KOPT-K1 (cell line): ENCODE results near the gene RALB.

ENCODE experiments used
- H3K27ac ChIP-seq: fragments of 200-600 bp; sonication (generic); 2 replicates; pipeline ENCODE4 v1.5.1; 2016; ENCODE audit warnings: antibody characterized with exemption, mild to moderate bottlenecking, low read depth, low read length; ENCODE audit not compliant: poor library complexity, severe bottlenecking
- H3K36me3 ChIP-seq: fragments of 200-600 bp; sonication (generic); 2 replicates; pipeline ENCODE4 v1.5.1; 2017; ENCODE audit warnings: antibody characterized with exemption, mild to moderate bottlenecking, low read length, moderate library complexity; ENCODE audit not compliant: insufficient read depth
- H3K9me3 ChIP-seq: fragments of 200-600 bp; sonication (generic); 2 replicates; pipeline ENCODE4 v1.5.1; 2017; ENCODE audit warnings: antibody characterized with exemption, low read length, mild to moderate bottlenecking; ENCODE audit not compliant: insufficient read depth, poor library complexity, severe bottlenecking

RALB gene

GRCh38 chr2:120221616-120222015 lies 31.0 kb upstream of the RALB start:
- Histone ChIP-seq H3K36me3 (peaks cover 45% of the 10 kb centered on the region), H3K9me3 (no peaks in the 10 kb centered on the region), H3K27ac (no peak overlapping the region)

GRCh38 chr2:120222186-120223033 lies 30.2 kb upstream of the RALB start:
- Histone ChIP-seq H3K36me3 (peaks cover 45% of the 10 kb centered on the region), H3K27ac (peak overlapping the region; percentile 91), H3K9me3 (no peaks in the 10 kb centered on the region)

GRCh38 chr2:120223034-120223912 lies 29.4 kb upstream of the RALB start, which contains the start of gene TMEM185B:
Gene TMEM185B, minus strand, starts transcription at chr2:120223400. Its CDS starts 424 bp downstream, at chr2:120222976.
- Histone ChIP-seq H3K36me3 (peaks cover 42% of the 10 kb centered on the region), H3K9me3 (no peaks in the 10 kb centered on the region)

DNA sequence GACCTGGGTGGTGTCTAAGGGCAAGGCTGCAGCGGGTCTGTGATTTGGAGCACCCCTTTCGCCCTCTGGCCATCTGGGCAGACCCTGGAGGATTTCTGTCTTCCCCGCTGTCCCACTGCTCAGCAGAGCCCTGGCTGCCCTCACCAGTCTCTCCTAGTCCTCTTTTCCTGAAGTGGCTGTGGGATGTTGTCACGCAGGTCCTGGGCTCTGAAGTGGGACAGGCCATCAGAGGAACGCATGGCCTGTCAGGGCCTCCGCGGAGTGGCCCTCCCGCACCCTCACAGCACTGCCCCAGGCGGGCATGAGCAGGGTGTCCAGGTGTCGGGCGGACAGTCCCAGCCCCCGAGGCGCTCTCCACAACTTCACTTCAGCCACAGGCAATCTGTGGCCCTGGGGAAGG lies 28.4 kb upstream of the RALB start:
- Histone ChIP-seq H3K36me3 (peaks cover 32% of the 10 kb centered on the region), H3K9me3 (no peaks in the 10 kb centered on the region), H3K27ac (peak overlapping the region; percentile 91)

More at GRCh38 chr2:120223034-120223912, 29.4 kb upstream of the RALB start, which contains the start of gene TMEM185B:
- peak within 1 kb of the TSS; percentile 91 for H3K27ac ChIP-seq

GRCh38 chr2:120224735-120225548 lies 27.7 kb upstream of the RALB start:
- Histone ChIP-seq H3K27ac (no peak overlapping the region), H3K36me3 (peaks cover 25% of the 10 kb centered on the region), H3K9me3 (no peaks in the 10 kb centered on the region)

- H3K36me3 ChIP-seq, result peaks cover 18% of the 10 kb centered on the region
- no peaks in the 10 kb centered on the region for H3K9me3 ChIP-seq
- no peak overlapping the region for H3K27ac ChIP-seq
Measured at GRCh38 chr2:120225549-120226065, 27.0 kb upstream of the RALB start.

GRCh38 chr2:120226316-120226715 lies 26.3 kb upstream of the RALB start:
- Histone ChIP-seq H3K36me3 (peaks cover 11% of the 10 kb centered on the region), H3K9me3 (no peaks in the 10 kb centered on the region), H3K27ac (no peak overlapping the region)

DNA sequence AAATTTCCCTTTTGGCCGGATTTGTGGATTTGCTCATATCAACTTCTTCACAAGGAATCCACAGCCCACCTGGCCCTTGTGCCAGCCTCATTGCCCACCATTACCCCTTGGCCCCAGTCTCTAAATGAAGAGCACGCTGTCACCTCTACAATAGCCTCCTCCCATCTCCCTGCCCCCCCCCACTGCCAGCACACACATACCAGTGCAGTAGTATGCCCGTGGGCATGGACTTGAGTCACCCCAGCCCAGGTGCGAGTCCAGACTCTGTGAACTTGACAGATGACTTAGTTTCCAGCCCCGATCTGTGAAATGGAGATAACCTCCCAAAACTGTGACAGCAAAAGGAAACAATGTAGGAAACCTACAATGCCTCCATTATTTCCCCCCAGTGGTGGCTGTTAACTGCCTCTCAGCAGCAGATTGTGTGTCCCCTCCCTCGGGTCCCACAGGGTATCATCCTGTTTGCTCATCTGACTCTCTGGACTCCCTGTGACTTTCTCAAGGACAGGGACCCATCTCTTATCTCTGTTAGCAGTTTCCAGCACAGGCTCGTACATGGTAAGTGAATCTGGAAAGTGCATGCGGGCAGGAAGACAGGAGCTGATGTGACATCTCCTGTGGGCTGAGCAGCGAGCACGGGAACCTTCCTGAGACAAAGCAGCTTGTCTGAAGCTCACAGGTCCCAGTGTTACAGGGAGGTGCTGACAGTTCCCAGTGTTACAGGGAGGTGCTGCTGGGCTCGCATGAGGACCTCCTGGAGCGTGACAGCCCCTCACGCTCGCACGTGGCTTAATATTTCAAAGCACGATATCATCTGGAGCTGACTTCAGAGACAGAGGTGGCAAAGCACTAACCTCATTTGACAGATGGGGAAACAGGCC lies 25.3 kb upstream of the RALB start:
- Histone ChIP-seq H3K9me3 (no peaks in the 10 kb centered on the region), H3K36me3 (peaks cover 1% of the 10 kb centered on the region; the same call in 1 of the 2 replicates), H3K27ac (peak overlapping the region; percentile 59)

DNA sequence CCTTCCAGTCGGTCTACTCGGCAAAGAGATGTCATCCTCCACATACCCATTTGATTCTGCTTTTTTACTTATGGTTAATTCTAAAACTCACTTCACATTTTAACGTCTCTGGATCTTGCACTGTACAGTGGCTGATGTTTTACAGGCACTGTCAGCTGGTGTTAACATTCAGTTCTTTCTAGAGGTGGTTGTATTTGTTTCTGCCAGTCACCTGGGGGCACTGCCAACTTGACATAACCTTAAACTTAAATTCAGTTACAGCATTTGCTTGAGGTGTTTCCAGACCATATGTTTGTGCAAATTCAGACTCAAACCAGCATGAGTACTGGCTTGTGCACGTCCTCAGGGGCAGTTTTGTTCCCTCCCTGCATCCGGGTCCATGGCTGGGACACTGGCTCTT lies 24.1 kb upstream of the RALB start:
- H3K9me3 ChIP-seq, result no peaks in the 10 kb centered on the region
- H3K27ac ChIP-seq, result peak overlapping the region; percentile 59
- no peaks in the 10 kb centered on the region for H3K36me3 ChIP-seq

DNA sequence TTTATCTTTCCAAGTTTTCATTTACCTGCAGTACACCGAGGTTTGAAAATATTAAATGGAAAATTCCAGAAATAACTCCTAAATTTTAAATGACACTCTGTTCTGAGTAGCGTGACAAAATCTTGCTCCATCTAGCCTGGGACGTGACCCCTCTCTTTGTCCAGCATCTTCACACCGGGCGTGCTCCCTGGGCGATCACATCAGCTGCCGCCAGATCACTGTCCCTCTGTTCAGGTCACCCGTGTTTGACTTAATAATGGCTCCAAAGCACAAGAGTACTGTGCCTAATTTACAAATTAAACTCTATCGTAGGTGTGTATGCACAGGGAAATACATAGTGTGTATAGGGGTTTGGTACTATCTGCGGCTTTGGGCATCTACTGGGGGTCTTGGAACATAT lies 23.3 kb upstream of the RALB start:
- Histone ChIP-seq H3K9me3 (no peaks in the 10 kb centered on the region), H3K27ac (no peak overlapping the region), H3K36me3 (no peaks in the 10 kb centered on the region)

DNA sequence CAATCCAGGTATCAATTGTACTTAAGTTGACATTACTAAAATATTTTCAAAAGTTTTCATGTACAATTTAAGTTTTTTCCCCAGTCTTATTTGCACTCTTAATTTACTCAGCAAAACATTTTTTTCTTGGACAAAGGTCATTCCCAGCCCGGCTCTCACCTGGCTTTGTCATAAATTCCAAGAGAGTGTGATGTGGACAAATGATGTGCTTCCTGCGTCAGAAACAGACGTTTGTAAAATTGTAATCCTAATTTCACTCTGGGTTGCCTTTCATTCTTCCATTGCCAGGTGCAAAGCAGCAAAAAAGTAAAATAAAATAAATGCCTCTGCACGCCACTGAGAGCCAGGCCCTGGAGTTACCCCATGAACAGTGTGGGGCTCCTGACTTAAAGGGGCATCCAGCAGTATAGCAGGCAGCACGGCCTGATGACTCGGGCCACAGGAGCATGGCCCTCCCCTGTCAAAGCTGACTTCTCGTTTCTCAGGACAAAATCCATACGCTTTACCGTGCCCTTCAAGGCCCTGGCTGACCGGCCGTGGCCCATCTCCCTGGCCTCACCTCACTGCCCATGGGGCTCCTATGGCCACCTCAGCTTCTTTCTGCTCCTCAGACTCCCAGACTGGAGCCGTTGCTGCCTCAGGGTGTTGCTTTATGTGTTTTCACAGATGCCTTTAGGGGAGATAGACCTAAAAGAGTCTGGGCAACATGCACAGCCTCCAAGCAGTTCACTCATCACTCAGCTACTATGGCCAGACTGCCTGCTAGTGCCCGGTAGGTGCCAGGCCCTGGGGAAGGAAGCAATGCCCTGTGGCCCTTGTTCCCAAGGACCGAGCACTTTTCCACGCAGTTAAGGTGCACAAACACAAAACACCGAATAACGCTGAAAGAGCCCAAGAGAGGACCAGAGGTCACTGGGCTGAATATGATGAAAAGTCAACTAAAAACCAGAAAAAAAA lies 21.9 kb upstream of the RALB start:
- Histone ChIP-seq H3K36me3 (no peaks in the 10 kb centered on the region), H3K9me3 (no peaks in the 10 kb centered on the region), H3K27ac (peak overlapping the region; percentile 90)

- peak overlapping the region; percentile 90 for H3K27ac ChIP-seq
- no peaks in the 10 kb centered on the region for H3K9me3 ChIP-seq
- H3K36me3 ChIP-seq, result no peaks in the 10 kb centered on the region
Measured at GRCh38 chr2:120231564-120231973, 21.1 kb upstream of the RALB start.
